Muscle layer of duodenum (tissue), 2 donors: ENCODE data around the gene UBALD1.

Experiments
- H3K27ac ChIP-seq: one replicate; pipeline ENCODE4 v1.7.0; 2013; ENCODE audit warnings: mild to moderate bottlenecking, low read length
- H3K27me3 ChIP-seq: one replicate; pipeline ENCODE4 v1.7.0; 2013; ENCODE audit warnings: low read depth, mild to moderate bottlenecking, control low read depth, low read length
- H3K36me3 ChIP-seq, 2 donors: one replicate each; pipeline ENCODE4 v1.7.0; 2013; ENCODE audit warnings: low read length in 2 of 2, control low read depth in 1 of 2, mild to moderate bottlenecking in 1 of 2; ENCODE audit not compliant: insufficient read depth in 2 of 2, control insufficient read depth in 1 of 2
- H3K4me1 ChIP-seq, 2 donors: one replicate each; pipeline ENCODE4 v1.7.0; 2013; ENCODE audit warnings: low read length in 2 of 2, mild to moderate bottlenecking in 2 of 2, control low read depth in 1 of 2, moderate library complexity in 1 of 2; ENCODE audit not compliant: insufficient read depth in 2 of 2, control insufficient read depth in 1 of 2
- H3K4me3 ChIP-seq, 2 donors: one replicate each; pipeline ENCODE4 v1.7.0; 2013; ENCODE audit warnings: low read length in 2 of 2, low read depth in 1 of 2, mild to moderate bottlenecking in 1 of 2
- H3K9me3 ChIP-seq, 2 donors: one replicate each; pipeline ENCODE4 v1.7.0; 2013; ENCODE audit warnings: low read length in 2 of 2, control low read depth in 1 of 2, mild to moderate bottlenecking in 1 of 2; ENCODE audit not compliant: control insufficient read depth in 1 of 2
- donor health status: healthy.

Gene UBALD1

DNA sequence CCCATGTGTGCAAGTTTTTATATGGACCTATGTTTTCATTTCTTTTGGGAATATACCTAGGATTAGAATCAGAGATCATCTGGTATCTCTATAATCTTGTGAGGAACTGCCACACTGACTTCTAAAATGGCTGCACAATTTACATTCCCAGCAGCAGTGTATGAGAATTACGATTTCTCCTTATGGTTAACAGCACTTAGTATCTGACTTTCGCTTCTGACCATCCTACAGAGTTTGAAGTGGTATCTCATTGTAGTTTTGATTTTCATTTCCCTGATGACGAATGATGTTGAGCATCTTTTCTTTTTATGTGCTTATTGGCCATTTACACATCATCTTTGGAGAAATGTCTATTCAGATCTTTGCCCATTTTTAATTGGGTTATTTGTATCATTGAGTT lies 48.5 kb downstream of the UBALD1 start:
- H3K4me1 ChIP-seq = no peaks in the 10 kb centered on the region
- no peaks in the 10 kb centered on the region for H3K9me3 ChIP-seq
- no peak overlapping the region for H3K4me3 ChIP-seq
- no peak overlapping the region for H3K27ac ChIP-seq
- H3K36me3 ChIP-seq = no peaks in the 10 kb centered on the region
- H3K27me3 ChIP-seq = no peaks in the 10 kb centered on the region

DNA sequence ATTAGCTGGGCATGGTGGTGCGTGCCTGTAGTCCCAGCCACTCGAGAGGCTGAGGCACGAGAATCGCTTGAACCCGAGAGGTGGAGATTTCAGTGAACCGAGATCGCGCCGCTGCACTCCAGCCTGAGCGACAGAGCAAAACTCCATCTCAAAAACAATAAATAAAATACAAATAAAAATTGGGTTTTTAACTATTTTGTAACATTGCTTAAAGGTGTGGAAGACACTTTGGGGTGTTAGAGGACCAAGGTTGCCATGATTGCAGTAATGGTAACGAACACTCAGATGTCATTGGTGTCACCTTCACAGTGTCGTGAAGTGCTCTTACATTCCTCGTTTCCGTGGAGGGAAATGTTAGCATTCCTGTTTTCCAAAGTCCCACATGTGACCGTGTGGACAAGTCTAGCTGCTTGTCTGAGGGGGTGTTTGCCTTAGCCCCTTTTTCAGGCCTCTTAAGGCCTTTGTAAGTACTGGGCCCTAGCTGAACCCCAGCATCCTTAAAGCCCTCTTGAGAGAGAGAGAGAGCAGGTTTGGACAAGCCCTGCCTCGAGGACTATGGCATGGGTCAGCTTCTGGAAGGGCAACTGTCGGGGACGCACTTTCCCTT lies 49.9 kb downstream of the UBALD1 start:
- H3K36me3 ChIP-seq = no peaks in the 10 kb centered on the region
- no peaks in the 10 kb centered on the region for H3K9me3 ChIP-seq
- no peak overlapping the region for H3K4me3 ChIP-seq
- no peaks in the 10 kb centered on the region for H3K27me3 ChIP-seq
- H3K27ac ChIP-seq = no peak overlapping the region
- H3K4me1 ChIP-seq = no peaks in the 10 kb centered on the region

- Histone ChIP-seq H3K27me3 (no peaks in the 10 kb centered on the region), H3K4me1 (no peaks in the 10 kb centered on the region), H3K4me3 (no peak overlapping the region), H3K27ac (no peak overlapping the region), H3K36me3 (no peaks in the 10 kb centered on the region), H3K9me3 (no peaks in the 10 kb centered on the region)
These were observed 53.1 kb downstream of the UBALD1 start for GRCh38 chr16:4561596-4561995.
